ENCODE data around the gene NOP14.

DNA sequence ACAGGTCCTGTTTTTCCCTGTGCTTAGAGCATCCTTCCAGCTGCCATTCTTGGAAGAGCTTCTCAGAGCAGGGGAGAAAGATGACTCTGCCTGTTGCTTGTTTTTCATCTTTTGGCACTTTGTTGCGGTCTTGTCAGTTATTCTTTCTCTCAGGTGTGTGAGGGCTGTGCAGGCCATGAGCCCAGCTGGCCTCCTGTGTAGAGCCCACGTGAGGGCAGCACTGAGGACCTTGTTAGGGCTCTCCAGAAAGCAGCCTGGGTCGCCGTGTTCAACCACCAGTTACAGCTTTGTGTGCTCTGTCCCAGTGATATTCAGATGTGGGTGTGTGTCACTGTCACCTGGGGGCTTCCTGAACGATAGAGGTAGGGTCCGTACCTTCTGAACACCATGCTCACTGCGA lies 52.8 kb downstream of the NOP14 start:
- TF ChIP-seq POLR2AphosphoS5 (IDR thresholded peaks at IDR 0.05): no peak
- TF ChIP-seq, protein P1, sequence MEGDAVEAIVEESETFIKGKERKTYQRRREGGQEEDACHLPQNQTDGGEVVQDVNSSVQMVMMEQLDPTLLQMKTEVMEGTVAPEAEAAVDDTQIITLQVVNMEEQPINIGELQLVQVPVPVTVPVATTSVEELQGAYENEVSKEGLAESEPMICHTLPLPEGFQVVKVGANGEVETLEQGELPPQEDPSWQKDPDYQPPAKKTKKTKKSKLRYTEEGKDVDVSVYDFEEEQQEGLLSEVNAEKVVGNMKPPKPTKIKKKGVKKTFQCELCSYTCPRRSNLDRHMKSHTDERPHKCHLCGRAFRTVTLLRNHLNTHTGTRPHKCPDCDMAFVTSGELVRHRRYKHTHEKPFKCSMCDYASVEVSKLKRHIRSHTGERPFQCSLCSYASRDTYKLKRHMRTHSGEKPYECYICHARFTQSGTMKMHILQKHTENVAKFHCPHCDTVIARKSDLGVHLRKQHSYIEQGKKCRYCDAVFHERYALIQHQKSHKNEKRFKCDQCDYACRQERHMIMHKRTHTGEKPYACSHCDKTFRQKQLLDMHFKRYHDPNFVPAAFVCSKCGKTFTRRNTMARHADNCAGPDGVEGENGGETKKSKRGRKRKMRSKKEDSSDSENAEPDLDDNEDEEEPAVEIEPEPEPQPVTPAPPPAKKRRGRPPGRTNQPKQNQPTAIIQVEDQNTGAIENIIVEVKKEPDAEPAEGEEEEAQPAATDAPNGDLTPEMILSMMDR (IDR thresholded peaks at IDR 0.05): no peak
